H1 (cell line): Measurements from ENCODE around the gene FGGY. TPM values are rescaled to one million over a fixed set of nuclear protein-coding genes. Genes with fewer than 3 reads are reported as not detected.

ENCODE experiments used
- CTCF ChIA-PET: fragments of 300-600 bp; sonication (Branson Sonifier 250); formaldehyde crosslinking; loops from one replicate; lab custom pipeline; 2021; ENCODE audit not compliant: partially characterized antibody; lab: Charles Lee
- POLR2A ChIA-PET: fragments of 300-600 bp; sonication (Branson Sonifier 250); formaldehyde crosslinking; loops from one replicate; lab custom pipeline; 2021; ENCODE audit warnings: inconsistent platforms; ENCODE audit not compliant: partially characterized antibody; lab: Charles Lee
- DNase-seq, 2 experiments: peaks; one replicate each; pipeline versions ENCODE4 v3.0.0 to v3.0.0-alpha.2; 2010 to 2022; ENCODE audit warnings: low spot score in 2 of 2, low read depth in 1 of 2, mixed read lengths in 1 of 2
- FAIRE-seq: peaks from 2 replicates; lab custom pipeline; 2011; peaks lifted over from hg19 to GRCh38; lab: Jason Lieb, UNC
- H2AFZ ChIP-seq: 2 replicates; pipeline ENCODE4 v1.8.1; 2012; ENCODE audit warnings: low read length, inconsistent platforms
- H2AK5ac ChIP-seq: 2 replicates; pipeline ENCODE4 v1.6.1; 2013; ENCODE audit warnings: low read depth, low read length
- H2BK120ac ChIP-seq: replicated peaks from 2 replicates; pipeline ENCODE3; 2013; ENCODE audit warnings: low read depth, low read length, inconsistent platforms
- H2BK12ac ChIP-seq: 2 replicates; pipeline ENCODE4 v1.6.1; 2013; ENCODE audit warnings: low read depth, low read length
- H2BK15ac ChIP-seq: 2 replicates; pipeline ENCODE4 v1.6.1; 2013; ENCODE audit warnings: low read length
- H2BK20ac ChIP-seq: 2 replicates; pipeline ENCODE4 v1.6.1; 2013; ENCODE audit warnings: low read length
- H2BK5ac ChIP-seq: 2 replicates; pipeline ENCODE4 v1.6.1; 2013; ENCODE audit warnings: low read depth, low read length
- H3K14ac ChIP-seq: 2 replicates; pipeline ENCODE4 v1.6.1; 2013; ENCODE audit warnings: inconsistent platforms; ENCODE audit not compliant: insufficient read length
- H3K18ac ChIP-seq: 2 replicates; pipeline ENCODE4 v1.6.1; 2013; ENCODE audit warnings: low read length; ENCODE audit errors: extremely low read depth
- H3K23ac ChIP-seq: 2 replicates; pipeline ENCODE4 v1.6.1; 2013; ENCODE audit warnings: inconsistent platforms; ENCODE audit not compliant: insufficient read length
- H3K23me2 ChIP-seq: 2 replicates; pipeline ENCODE4 v1.6.1; 2013; ENCODE audit warnings: low read depth, low read length
- H3K27ac ChIP-seq: 2 replicates; pipeline ENCODE4 v1.6.1; 2011; ENCODE audit warnings: low read depth, low read length, inconsistent platforms
- H3K27me3 ChIP-seq, 4 experiments: replicated peaks in 1 of 4; 1 replicate in 1 of 4; 2 replicates in 3 of 4; pipeline versions ENCODE4 v1.6.1 to v1.8.1; 2011 to 2013; ENCODE audit warnings: low read length in 3 of 4, mild to moderate bottlenecking in 3 of 4, inconsistent platforms in 2 of 4, mixed read lengths in 2 of 4, moderate library complexity in 1 of 4; ENCODE audit not compliant: control insufficient read depth in 3 of 4, insufficient read depth in 3 of 4; ENCODE audit errors: extremely low read depth in 1 of 4
- H3K36me3 ChIP-seq, 4 experiments: 2 replicates each; pipeline versions ENCODE4 v1.6.1 to v1.8.1; 2011 to 2013; ENCODE audit warnings: mild to moderate bottlenecking in 4 of 4, low read length in 3 of 4, moderate library complexity in 2 of 4, control low read depth in 1 of 4, inconsistent platforms in 1 of 4; ENCODE audit not compliant: insufficient read depth in 4 of 4, control insufficient read depth in 2 of 4
- H3K4ac ChIP-seq: replicated peaks from 2 replicates; pipeline ENCODE3; 2013; ENCODE audit warnings: low read length, low read depth, mixed read lengths, inconsistent platforms; ENCODE audit not compliant: insufficient read length
- H3K4me1 ChIP-seq, 4 experiments: replicated peaks in 1 of 4; 1 replicate in 1 of 4; 2 replicates in 3 of 4; pipeline versions ENCODE4 v1.6.1 to v1.8.1; 2011 to 2013; ENCODE audit warnings: low read length in 3 of 4, inconsistent platforms in 2 of 4, mixed read lengths in 1 of 4; ENCODE audit not compliant: insufficient read depth in 4 of 4, control insufficient read depth in 3 of 4
- H3K4me2 ChIP-seq, 2 experiments: 2 replicates each; pipeline versions ENCODE4 v1.6.1 to v1.8.1; 2011 to 2013; ENCODE audit warnings: low read depth in 2 of 2, low read length in 2 of 2, control low read depth in 1 of 2, inconsistent platforms in 1 of 2, mild to moderate bottlenecking in 1 of 2; ENCODE audit not compliant: insufficient read depth in 1 of 2
- H3K4me3 ChIP-seq, 4 experiments: fragments of 200-600, 300-600 bp in 1 of 4; sonication (generic), shearing (Covaris generic), sonication (Bioruptor Twin) in 1 of 4; 2 replicates each; pipeline versions ENCODE4 v1.5.1 to v1.8.1; 2011 to 2016; ENCODE audit warnings: low read length in 4 of 4, low read depth in 3 of 4, control low read depth in 2 of 4, inconsistent platforms in 2 of 4, mild to moderate bottlenecking in 2 of 4, mixed read lengths in 1 of 4, moderate library complexity in 1 of 4; ENCODE audit not compliant: insufficient read depth in 2 of 4; ENCODE audit errors: extremely low read depth in 1 of 4
- H3K56ac ChIP-seq: replicated peaks from 2 replicates; pipeline ENCODE3; 2013; ENCODE audit warnings: low read depth, mild to moderate bottlenecking, mixed read lengths, low read length, inconsistent platforms; ENCODE audit not compliant: insufficient read length
- H3K79me1 ChIP-seq: 2 replicates; pipeline ENCODE4 v1.6.1; 2013; ENCODE audit warnings: low read depth, low read length, control low read depth
- H3K79me2 ChIP-seq, 2 experiments: 2 replicates each; pipeline versions ENCODE4 v1.6.1 to v1.8.1; 2012 to 2013; ENCODE audit warnings: low read length in 2 of 2, mild to moderate bottlenecking in 2 of 2, inconsistent platforms in 1 of 2; ENCODE audit not compliant: insufficient read depth in 2 of 2, control insufficient read depth in 1 of 2
- H3K9ac ChIP-seq, 4 experiments: replicated peaks in 1 of 4; 1 replicate in 1 of 4; 2 replicates in 3 of 4; pipeline versions ENCODE4 v1.6.1 to v1.8.1; 2011 to 2013; ENCODE audit warnings: low read depth in 3 of 4, low read length in 3 of 4, control low read depth in 2 of 4, mild to moderate bottlenecking in 2 of 4, moderate library complexity in 2 of 4, inconsistent platforms in 1 of 4; ENCODE audit errors: extremely low read depth in 1 of 4
- H3K9me3 ChIP-seq, 2 experiments: 2 replicates each; pipeline versions ENCODE4 v1.6.1 to v1.8.1; 2012 to 2013; ENCODE audit warnings: mild to moderate bottlenecking in 2 of 2, moderate library complexity in 2 of 2, control low read depth in 1 of 2, inconsistent platforms in 1 of 2, low read depth in 1 of 2, low read length in 1 of 2, mixed read lengths in 1 of 2; ENCODE audit not compliant: insufficient read depth in 2 of 2
- H4K20me1 ChIP-seq, 2 experiments: replicated peaks in 1 of 2; 2 replicates each; pipeline versions ENCODE3 to v1.8.1; 2011 to 2013; ENCODE audit warnings: inconsistent platforms in 2 of 2, low read length in 2 of 2, mild to moderate bottlenecking in 1 of 2; ENCODE audit not compliant: insufficient read depth in 2 of 2, control insufficient read depth in 1 of 2
- H4K5ac ChIP-seq: 2 replicates; pipeline ENCODE4 v1.6.1; 2013; ENCODE audit warnings: low read length, low read depth, mixed read lengths, inconsistent platforms; ENCODE audit not compliant: insufficient read length
- H4K8ac ChIP-seq: 2 replicates; pipeline ENCODE4 v1.8.0; 2013; ENCODE audit warnings: mild to moderate bottlenecking, moderate library complexity, low read length, inconsistent platforms; ENCODE audit not compliant: insufficient read depth; ENCODE audit errors: extremely low read depth
- H4K91ac ChIP-seq: replicated peaks from 2 replicates; pipeline ENCODE3; 2013; ENCODE audit warnings: low read length, mixed read lengths, inconsistent platforms; ENCODE audit not compliant: insufficient read length
- CBX8 ChIP-seq: fragments of 300-800, 300-1000 bp; sonication (generic); IDR thresholded peaks from 2 replicates; pipeline ENCODE4 v1.7.1; 2016; ENCODE audit warnings: low read depth, low read length, borderline replicate concordance
- CEBPB ChIP-seq: IDR thresholded peaks from 2 replicates; pipeline ENCODE4 v1.6.1; 2012; ENCODE audit warnings: low read depth, low read length
- PHF8 ChIP-seq: fragments of 200-600 bp; sonication (generic); conservative IDR thresholded peaks from 2 replicates; pipeline ENCODE4 v1.7.1; 2012; ENCODE audit warnings: low read depth, mild to moderate bottlenecking, inconsistent platforms, low read length, moderate library complexity
- RAD21 ChIP-seq, 2 experiments: IDR thresholded peaks in 1 of 2; conservative IDR thresholded peaks in 1 of 2; 2 replicates each; pipeline ENCODE4 v1.6.1; 2011; ENCODE audit warnings: low read depth in 2 of 2, low read length in 2 of 2, improper control_type of control experiment in 1 of 2, inconsistent platforms in 1 of 2, mild to moderate bottlenecking in 1 of 2, moderate library complexity in 1 of 2
- WGBS, 2 experiments: shearing (Covaris generic) in 1 of 2; methylation state at CpG; one replicate each; pipeline versions ENCODE4 v1.1.6 to v1.1.7; 2013 to 2015; ENCODE audit warnings: low lambda C conversion rate in 2 of 2, mixed read lengths in 2 of 2, inconsistent platforms in 1 of 2, low coverage in 1 of 2, missing lambda C conversion rate in 1 of 2; ENCODE audit not compliant: insufficient replicate concordance in 2 of 2, insufficient coverage in 1 of 2, insufficient read length in 1 of 2; ENCODE audit errors: extremely low coverage in 1 of 2, missing lambda C conversion rate in 1 of 2; 5-methylcytosine and 5-hydroxymethylcytosine counted together
- polyA plus RNA-seq, 7 experiments: library from polyadenylated mRNA; depleted of rRNA in 3 of 7; stranded (reverse) in 5 of 7; unstranded in 2 of 7; fragments of >200 nt in 5 of 7; fragments of 200-250 nt in 2 of 7; gene quantifications; 1 replicate in 5 of 7; 2 replicates in 1 of 7; 4 replicates in 1 of 7; pipeline versions ENCODE4 v1.2.1 to v1.2.3, GENCODE V29; 2011 to 2013; ENCODE audit warnings: missing spikeins in 2 of 7, mixed read lengths in 2 of 7
- total RNA-seq: library from RNA; stranded (reverse); fragmentation: NEBNext Ultra II Directional; extraction: Animal tissue kit (Norgen Biotek cat#: 25700); gene quantifications from 2 replicates; pipeline ENCODE4 v1.2.1, GENCODE V29; 2021
- TF ChIP-seq, protein P1 (sequence below): IDR thresholded peaks from 2 replicates; pipeline ENCODE4 v1.6.1; 2011; ENCODE audit warnings: low read length, improper control_type of control experiment

Gene FGGY
- total and polyA plus RNA-seq, 2 of the 8 experiments (the other 6 are each of a cell fraction or from before 2014, with no cell fraction given): 10.3 to 12.5 TPM

DNA sequence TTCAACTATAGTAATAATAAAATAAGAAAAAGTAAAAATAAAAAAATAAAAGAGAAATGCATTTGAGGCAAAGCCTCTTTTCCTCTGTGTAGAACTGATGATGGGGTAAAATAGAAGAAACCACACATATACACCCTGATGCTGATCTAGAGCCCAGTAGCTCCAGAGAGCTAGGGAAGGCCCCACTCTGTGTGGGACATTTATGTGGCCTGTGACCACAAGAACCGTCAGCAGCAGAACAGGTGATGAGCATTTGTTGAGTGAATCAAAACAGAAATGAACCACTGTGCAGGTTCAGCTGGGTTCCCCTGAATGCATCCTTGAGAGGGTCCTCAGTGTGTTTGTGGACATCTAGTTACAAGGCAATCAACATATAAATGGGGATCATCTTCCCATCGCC is 296.0 kb downstream of the FGGY start:
- no peak overlapping the region for H4K91ac ChIP-seq
- no peak overlapping the region for H3K4ac ChIP-seq
- POLR2A ChIA-PET: no interaction called here
- CTCF ChIA-PET: no interaction called here
- no peak overlapping the region for H2BK20ac ChIP-seq
- H3K36me3 ChIP-seq: no peaks in the 10 kb centered on the region
- no peak overlapping the region for H2AFZ ChIP-seq
- H3K9ac ChIP-seq: no peak overlapping the region
- no peaks in the 10 kb centered on the region for H3K79me2 ChIP-seq
- DNase-seq (no peak), FAIRE-seq (no peak)
- no peaks in the 10 kb centered on the region for H3K9me3 ChIP-seq
- H3K27ac ChIP-seq: no peak overlapping the region
- H3K4me1 ChIP-seq: no peaks in the 10 kb centered on the region
- no peaks in the 10 kb centered on the region for H3K23me2 ChIP-seq
- H2BK5ac ChIP-seq: no peak overlapping the region
- H3K18ac ChIP-seq: no peak overlapping the region
- H3K79me1 ChIP-seq: no peaks in the 10 kb centered on the region
- 88% methylated on average over 2 of the region's 2 CpGs; no CpG with 5 or more reads in 1 of the 2 experiments for WGBS, 2 experiments
- H2BK120ac ChIP-seq: no peak overlapping the region
- no peak overlapping the region for H3K14ac ChIP-seq
- H2BK12ac ChIP-seq: no peak overlapping the region
- no peak overlapping the region for H4K8ac ChIP-seq
- no peak overlapping the region for H4K5ac ChIP-seq
- no peak overlapping the region for H2BK15ac ChIP-seq
- no peak overlapping the region for H3K56ac ChIP-seq
- H2AK5ac ChIP-seq: no peak overlapping the region
- H4K20me1 ChIP-seq: no peaks in the 10 kb centered on the region
- H3K4me3 ChIP-seq: no peak overlapping the region
- H3K23ac ChIP-seq: no peak overlapping the region
- H3K4me2 ChIP-seq: no peak overlapping the region
- no peaks in the 10 kb centered on the region for H3K27me3 ChIP-seq
- TF ChIP-seq RAD21 (IDR thresholded peaks at IDR 0.05 in 1 of 2, conservative IDR thresholded peaks at IDR 0.05 in 1 of 2; ENCODE audit: low read depth in 2 of 2, low read length in 2 of 2): no peak
- no peak for TF ChIP-seq PHF8
- TF ChIP-seq CEBPB: no peak
- no peak for TF ChIP-seq CBX8
- TF ChIP-seq, protein P1, sequence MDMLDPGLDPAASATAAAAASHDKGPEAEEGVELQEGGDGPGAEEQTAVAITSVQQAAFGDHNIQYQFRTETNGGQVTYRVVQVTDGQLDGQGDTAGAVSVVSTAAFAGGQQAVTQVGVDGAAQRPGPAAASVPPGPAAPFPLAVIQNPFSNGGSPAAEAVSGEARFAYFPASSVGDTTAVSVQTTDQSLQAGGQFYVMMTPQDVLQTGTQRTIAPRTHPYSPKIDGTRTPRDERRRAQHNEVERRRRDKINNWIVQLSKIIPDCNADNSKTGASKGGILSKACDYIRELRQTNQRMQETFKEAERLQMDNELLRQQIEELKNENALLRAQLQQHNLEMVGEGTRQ: no peak
